DND-41 (cell line): Measurements from ENCODE around the gene CFAP47.

Source experiments
- CTCF ChIP-seq: IDR thresholded peaks from 2 replicates; pipeline ENCODE4 v1.5.1; 2012; ENCODE audit warnings: borderline replicate concordance, low read length, moderate library complexity, mild to moderate bottlenecking; ENCODE audit not compliant: poor library complexity, severe bottlenecking; ENCODE audit errors: extremely low read depth
- EZH2 ChIP-seq: IDR thresholded peaks from 3 replicates; pipeline ENCODE4 v1.6.1; 2012; ENCODE audit warnings: borderline replicate concordance, low read depth, mild to moderate bottlenecking, moderate library complexity, low read length, inconsistent platforms; ENCODE audit not compliant: severe bottlenecking

- TF ChIP-seq EZH2 (no peak), CTCF (no peak)
Measured at GRCh38 chrX:36431819-36432218, 512.3 kb downstream of the CFAP47 start.
